GM12892 (cell line): Measurements from ENCODE around the gene TTC33.

Experiments
- POLR2A ChIP-seq: IDR thresholded peaks from 2 replicates; pipeline ENCODE4 v1.6.1; 2011; ENCODE audit warnings: low read depth, low read length, control low read depth
- POLR2AphosphoS5 ChIP-seq: IDR thresholded peaks from 2 replicates; pipeline ENCODE4 v1.6.1; 2011; ENCODE audit warnings: low read depth, low read length, control low read depth

DNA sequence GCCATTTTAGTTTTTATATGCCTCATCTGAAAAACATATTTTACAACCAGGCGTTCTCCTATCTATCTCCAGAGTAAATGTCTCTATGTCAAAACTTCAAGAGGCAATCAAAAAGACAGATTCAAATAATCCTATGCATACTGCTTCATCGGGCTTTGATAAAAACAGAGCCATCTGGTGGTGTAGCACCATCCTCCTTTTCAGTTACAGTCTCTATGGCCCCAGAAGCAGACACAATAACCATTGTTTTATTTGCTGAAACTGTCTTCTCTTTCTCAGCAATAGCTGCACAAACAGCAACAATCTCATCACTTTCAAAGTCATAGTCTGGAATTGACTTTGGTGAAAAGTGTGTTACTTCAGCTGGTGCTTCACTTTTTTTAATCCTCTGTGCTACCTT is 39.8 kb downstream of the TTC33 start:
- TF ChIP-seq POLR2AphosphoS5 (no peak), POLR2A (no peak)
